ENCODE measurements around the gene APC.

- no peak for TF ChIP-seq HDGF (IDR thresholded peaks at IDR 0.05)
- no peak for TF ChIP-seq EZH2 (IDR thresholded peaks at IDR 0.05; ENCODE audit: borderline replicate concordance, control insufficient read depth, low read depth, low read length)
- TF ChIP-seq SP1 (IDR thresholded peaks at IDR 0.05; ENCODE audit: low read depth, low read length) = no peak
- TF ChIP-seq JUND (IDR thresholded peaks at IDR 0.05; ENCODE audit: low read depth, low read length) = no peak
- TF ChIP-seq CTCF (IDR thresholded peaks at IDR 0.05 in 2 of 3, conservative IDR thresholded peaks at IDR 0.05 in 1 of 3; ENCODE audit: control insufficient read depth in 2 of 3, extremely low read depth in 1 of 3, insufficient read depth in 1 of 3, low read depth in 3 of 3, low read length in 3 of 3) = no peak
Measured at GRCh38 chr5:112823656-112824055, 86.0 kb downstream of the APC start.

Measured in GM12878 (cell line).